ENCODE measurements around the gene SH3BP4. TPM values are rescaled to one million over a fixed set of nuclear protein-coding genes. Genes with fewer than 3 reads are reported as not detected.

Gene SH3BP4
- total RNA-seq, 1 donor from 2014 or later: 44.1 TPM

DNA sequence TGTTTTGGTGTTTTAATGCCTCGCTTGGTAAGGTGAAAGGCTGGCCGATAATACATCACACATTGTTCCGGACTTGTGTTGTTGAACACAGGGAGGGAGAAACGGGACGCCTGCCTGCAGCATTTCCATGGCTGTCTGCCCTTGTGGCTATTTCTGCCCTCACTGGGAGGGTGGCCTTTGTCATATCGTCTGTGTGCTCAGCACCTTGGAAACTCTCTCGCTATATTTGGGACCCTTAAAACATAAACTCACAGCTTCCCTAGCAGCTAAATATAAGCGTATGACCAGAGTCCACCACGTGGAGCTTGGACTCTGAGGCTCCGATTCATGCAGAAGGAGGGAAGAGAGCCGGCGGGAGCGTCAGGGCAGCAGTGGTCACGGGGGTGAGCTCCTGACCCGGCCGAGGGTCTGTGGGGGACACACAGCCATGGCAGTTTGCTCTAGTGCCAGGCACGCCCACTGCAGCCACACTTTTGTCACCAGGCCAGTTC lies 111.7 kb downstream of the SH3BP4 start:
- Mint-ChIP-seq H3K4me1 (peaks cover 15% of the 10 kb centered on the region), H3K27ac (no peak overlapping the region), H3K27me3 (ENCODE audit: low read depth) (no peaks in the 10 kb centered on the region), H3K9me3 (peaks cover 4% of the 10 kb centered on the region), H3K4me3 (no peak overlapping the region), H3K36me3 (no peaks in the 10 kb centered on the region)
- no peak for DNase-seq (ENCODE audit: low spot score in 2 of 2, unreplicated experiment in 2 of 2)
- TF ChIP-seq CTCF (IDR thresholded peaks at IDR 0.05; ENCODE audit: unreplicated experiment): no peak

DNA sequence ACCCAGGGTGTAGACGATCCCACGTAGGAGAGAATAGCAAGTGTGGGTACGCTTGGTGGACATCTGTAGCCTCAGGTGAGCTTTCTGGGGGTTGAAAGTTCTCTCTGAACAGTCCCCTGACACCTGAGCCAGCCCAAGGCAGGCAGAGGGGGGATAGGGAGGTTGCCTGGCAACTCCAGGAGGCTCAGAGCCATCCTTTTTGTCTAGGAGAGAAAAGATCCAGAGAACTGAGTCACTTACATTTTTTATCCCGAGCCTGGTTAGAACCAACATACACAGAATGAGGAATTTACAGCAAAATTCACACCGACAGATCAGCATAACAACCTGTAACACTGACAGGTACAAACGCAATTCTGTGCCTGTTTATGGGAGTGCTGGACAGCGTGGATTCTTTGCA lies 113.2 kb downstream of the SH3BP4 start:
- Mint-ChIP-seq H3K9me3 (no peaks in the 10 kb centered on the region), H3K36me3 (no peaks in the 10 kb centered on the region), H3K27ac (no peak overlapping the region), H3K4me1 (peaks cover 15% of the 10 kb centered on the region), H3K27me3 (ENCODE audit: low read depth) (no peaks in the 10 kb centered on the region), H3K4me3 (no peak overlapping the region)
- no peak for DNase-seq (ENCODE audit: low spot score in 2 of 2, unreplicated experiment in 2 of 2)
- no peak for TF ChIP-seq CTCF (IDR thresholded peaks at IDR 0.05; ENCODE audit: unreplicated experiment)

- H3K4me1 Mint-ChIP-seq: peaks cover 15% of the 10 kb centered on the region
- peak overlapping the region; percentile 83 for H3K27ac Mint-ChIP-seq
- no peak for DNase-seq (ENCODE audit: low spot score in 2 of 2, unreplicated experiment in 2 of 2)
- H3K4me3 Mint-ChIP-seq: no peak overlapping the region
- no peaks in the 10 kb centered on the region for H3K27me3 Mint-ChIP-seq (ENCODE audit: low read depth)
- H3K36me3 Mint-ChIP-seq: peaks cover 2% of the 10 kb centered on the region
- H3K9me3 Mint-ChIP-seq: peaks cover 13% of the 10 kb centered on the region
- no peak for TF ChIP-seq CTCF (IDR thresholded peaks at IDR 0.05; ENCODE audit: unreplicated experiment)
These were observed 114.7 kb downstream of the SH3BP4 start for GRCh38 chr2:235066490-235066889.

GRCh38 chr2:235066895-235067294 lies 115.1 kb downstream of the SH3BP4 start:
- Mint-ChIP-seq H3K9me3 (peaks cover 14% of the 10 kb centered on the region), H3K4me3 (no peak overlapping the region), H3K27me3 (ENCODE audit: low read depth) (no peaks in the 10 kb centered on the region), H3K27ac (peak overlapping the region; percentile 83), H3K4me1 (peaks cover 15% of the 10 kb centered on the region), H3K36me3 (peaks cover 2% of the 10 kb centered on the region)
- no peak for TF ChIP-seq CTCF (IDR thresholded peaks at IDR 0.05; ENCODE audit: unreplicated experiment)
- DNase-seq (ENCODE audit: low spot score in 2 of 2, unreplicated experiment in 2 of 2): no peak

DNA sequence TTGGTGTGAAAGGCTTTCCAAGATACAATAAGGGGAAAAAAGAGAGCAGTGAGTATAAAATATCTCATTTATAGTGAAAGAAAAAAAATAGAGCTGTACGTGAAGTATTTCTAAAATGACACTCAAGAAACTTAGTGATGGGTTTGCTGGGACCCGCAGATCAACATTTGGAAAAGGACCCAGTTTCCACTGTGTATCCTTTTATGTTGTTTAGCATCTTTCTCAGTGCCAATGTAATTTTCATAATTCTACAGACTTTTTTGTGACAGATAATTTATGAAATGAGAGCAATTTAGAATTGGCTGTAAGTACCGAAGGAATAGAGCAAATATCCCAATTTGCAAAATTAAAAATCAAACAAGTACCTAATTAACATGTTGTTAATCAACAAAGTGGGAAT lies 116.9 kb downstream of the SH3BP4 start:
- H3K4me3 Mint-ChIP-seq: no peak overlapping the region
- no peak for TF ChIP-seq CTCF (IDR thresholded peaks at IDR 0.05; ENCODE audit: unreplicated experiment)
- no peak for DNase-seq (ENCODE audit: low spot score in 2 of 2, unreplicated experiment in 2 of 2)
- H3K27me3 Mint-ChIP-seq (ENCODE audit: low read depth): no peaks in the 10 kb centered on the region
- no peak overlapping the region for H3K27ac Mint-ChIP-seq
- H3K4me1 Mint-ChIP-seq: peaks cover 15% of the 10 kb centered on the region
- H3K9me3 Mint-ChIP-seq: peaks cover 14% of the 10 kb centered on the region
- H3K36me3 Mint-ChIP-seq: peaks cover 2% of the 10 kb centered on the region
